ENCODE measurements around the gene TOP1.
A peak's percentile ranks its signal among the peaks of the same experiment; 100 is the strongest.

TOP1 gene

DNA sequence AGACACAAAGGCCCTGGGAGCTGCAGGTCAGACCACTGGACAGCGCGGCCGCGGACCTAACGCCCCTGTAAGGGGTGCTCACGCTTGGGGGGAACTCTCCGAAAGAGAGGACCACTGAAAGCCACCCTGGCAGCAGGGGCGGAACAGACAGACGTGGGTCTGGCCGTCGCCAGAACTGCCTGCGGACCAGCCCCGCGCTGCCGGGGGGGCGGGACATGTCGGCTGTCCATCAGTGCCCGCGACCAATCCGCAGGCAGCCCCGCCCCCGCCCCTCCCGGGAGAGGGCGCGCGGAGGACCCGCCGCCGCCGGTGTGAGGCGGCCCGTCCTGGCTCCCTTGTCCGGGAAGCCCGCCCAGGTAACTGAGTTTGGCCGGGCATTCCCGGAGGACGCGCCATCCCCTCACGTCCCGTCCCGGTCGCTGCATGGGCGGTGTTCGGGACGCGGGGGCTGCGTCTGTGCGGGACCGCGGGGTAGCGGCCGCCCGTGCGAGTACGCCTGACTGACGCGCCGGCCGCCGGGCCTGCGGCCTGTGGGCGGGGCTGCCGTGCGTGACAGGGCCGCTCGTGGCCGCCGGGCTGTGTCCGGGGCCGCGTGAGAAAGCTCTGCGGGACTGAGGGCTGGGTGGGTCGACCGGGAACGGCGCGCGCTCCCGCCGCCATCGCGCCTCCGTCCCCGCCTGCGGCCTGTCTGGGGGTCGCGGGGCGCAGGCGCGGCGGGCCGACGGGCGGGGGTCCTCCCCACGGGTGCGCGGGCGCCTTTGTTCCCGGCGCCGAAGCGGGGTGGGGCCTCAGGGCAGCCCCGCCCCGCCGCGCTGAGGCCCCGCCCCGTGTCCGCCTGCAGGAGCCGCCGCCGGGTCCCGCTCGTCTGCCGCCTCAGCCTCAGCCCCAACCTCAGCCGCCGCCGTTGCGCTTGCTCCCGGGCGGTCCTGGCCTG is 108.3 kb downstream of the TOP1 start, which contains the start of gene PLCG1 (continued):
- TF ChIP-seq PRDM10 (tag by site-specific recombination; IDR thresholded peaks at IDR 0.05) (0 out of 2 replicates have a peak, but pooled peaks have one; percentile 12), CTCF (tag by site-specific recombination; IDR thresholded peaks at IDR 0.05) (no peak), ZNF350 (tag by site-specific recombination; IDR thresholded peaks at IDR 0.05) (no peak), ZNF2 (tag by site-specific recombination; IDR thresholded peaks at IDR 0.05) (no peak), PRDM1 (tag by site-specific recombination; IDR thresholded peaks at IDR 0.05) (no peak), SP2 (tag by site-specific recombination; IDR thresholded peaks at IDR 0.05) (peak; percentile 87), KLF16 (tag by site-specific recombination; IDR thresholded peaks at IDR 0.05) (peak; percentile 90), ZNF157 (tag by site-specific recombination; IDR thresholded peaks at IDR 0.05) (no peak), RBAK (tag by site-specific recombination; IDR thresholded peaks at IDR 0.05) (no peak), ZNF514 (tag by site-specific recombination; IDR thresholded peaks at IDR 0.05) (no peak), ZNF76 (tag by site-specific recombination; IDR thresholded peaks at IDR 0.05; ENCODE audit: borderline replicate concordance, low read depth) (peak; percentile 47; the same call in 1 of the 2 replicates), ZEB2 (tag by site-specific recombination; IDR thresholded peaks at IDR 0.05) (peak; percentile 72), ZNF677 (tag by site-specific recombination; IDR thresholded peaks at IDR 0.05) (0 out of 2 replicates have a peak, but pooled peaks have one; percentile 48), ZSCAN18 (tag by site-specific recombination; IDR thresholded peaks at IDR 0.05) (no peak), ZNF561 (tag by site-specific recombination; IDR thresholded peaks at IDR 0.05; ENCODE audit: borderline replicate concordance) (peak; percentile 70), ZNF184 (tag by site-specific recombination; IDR thresholded peaks at IDR 0.05) (peak; percentile 63; the same call in 1 of the 2 replicates), ZNF624 (tag by site-specific recombination; IDR thresholded peaks at IDR 0.05) (no peak), OSR2 (tag by site-specific recombination; IDR thresholded peaks at IDR 0.05) (no peak), ZSCAN5A (tag by site-specific recombination; IDR thresholded peaks at IDR 0.05) (0 out of 2 replicates have a peak, but pooled peaks have one; percentile 17), WT1 (tag by site-specific recombination; IDR thresholded peaks at IDR 0.05) (no peak), MZF1 (tag by site-specific recombination; IDR thresholded peaks at IDR 0.05; ENCODE audit: borderline replicate concordance) (no peak)
- TF ChIP-seq, protein P1, sequence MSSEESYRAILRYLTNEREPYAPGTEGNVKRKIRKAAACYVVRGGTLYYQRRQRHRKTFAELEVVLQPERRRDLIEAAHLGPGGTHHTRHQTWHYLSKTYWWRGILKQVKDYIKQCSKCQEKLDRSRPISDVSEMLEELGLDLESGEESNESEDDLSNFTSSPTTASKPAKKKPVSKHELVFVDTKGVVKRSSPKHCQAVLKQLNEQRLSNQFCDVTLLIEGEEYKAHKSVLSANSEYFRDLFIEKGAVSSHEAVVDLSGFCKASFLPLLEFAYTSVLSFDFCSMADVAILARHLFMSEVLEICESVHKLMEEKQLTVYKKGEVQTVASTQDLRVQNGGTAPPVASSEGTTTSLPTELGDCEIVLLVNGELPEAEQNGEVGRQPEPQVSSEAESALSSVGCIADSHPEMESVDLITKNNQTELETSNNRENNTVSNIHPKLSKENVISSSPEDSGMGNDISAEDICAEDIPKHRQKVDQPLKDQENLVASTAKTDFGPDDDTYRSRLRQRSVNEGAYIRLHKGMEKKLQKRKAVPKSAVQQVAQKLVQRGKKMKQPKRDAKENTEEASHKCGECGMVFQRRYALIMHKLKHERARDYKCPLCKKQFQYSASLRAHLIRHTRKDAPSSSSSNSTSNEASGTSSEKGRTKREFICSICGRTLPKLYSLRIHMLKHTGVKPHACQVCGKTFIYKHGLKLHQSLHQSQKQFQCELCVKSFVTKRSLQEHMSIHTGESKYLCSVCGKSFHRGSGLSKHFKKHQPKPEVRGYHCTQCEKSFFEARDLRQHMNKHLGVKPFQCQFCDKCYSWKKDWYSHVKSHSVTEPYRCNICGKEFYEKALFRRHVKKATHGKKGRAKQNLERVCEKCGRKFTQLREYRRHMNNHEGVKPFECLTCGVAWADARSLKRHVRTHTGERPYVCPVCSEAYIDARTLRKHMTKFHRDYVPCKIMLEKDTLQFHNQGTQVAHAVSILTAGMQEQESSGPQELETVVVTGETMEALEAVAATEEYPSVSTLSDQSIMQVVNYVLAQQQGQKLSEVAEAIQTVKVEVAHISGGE (tag by site-specific recombination; conservative IDR thresholded peaks at IDR 0.05; ENCODE audit: low read depth): peak; percentile 48; the same call in 1 of the 2 replicates
- TF ChIP-seq, protein P2, sequence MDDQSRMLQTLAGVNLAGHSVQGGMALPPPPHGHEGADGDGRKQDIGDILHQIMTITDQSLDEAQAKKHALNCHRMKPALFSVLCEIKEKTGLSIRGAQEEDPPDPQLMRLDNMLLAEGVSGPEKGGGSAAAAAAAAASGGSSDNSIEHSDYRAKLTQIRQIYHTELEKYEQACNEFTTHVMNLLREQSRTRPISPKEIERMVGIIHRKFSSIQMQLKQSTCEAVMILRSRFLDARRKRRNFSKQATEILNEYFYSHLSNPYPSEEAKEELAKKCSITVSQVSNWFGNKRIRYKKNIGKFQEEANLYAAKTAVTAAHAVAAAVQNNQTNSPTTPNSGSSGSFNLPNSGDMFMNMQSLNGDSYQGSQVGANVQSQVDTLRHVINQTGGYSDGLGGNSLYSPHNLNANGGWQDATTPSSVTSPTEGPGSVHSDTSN (CRISPR knock-in tag; IDR thresholded peaks at IDR 0.05): peak; percentile 89; the same call in 1 of the 2 replicates

Measured in HEK293 (cell line).